HepG2 (cell line): Measurements from ENCODE around the gene TCF7L2. TPM values are rescaled to one million over a fixed set of nuclear protein-coding genes. Genes with fewer than 3 reads are reported as not detected.

Source experiments
- ATAC-seq: fragments of 200-7000 bp; cut with Tn5 transposase; 3 replicates; pipeline ENCODE4 v1.9.1; 2020; ENCODE audit warnings: mild to moderate bottlenecking, moderate library complexity
- BruUV-seq: library from RNA; stranded (reverse); fragments of 400-500 nt; replicated peaks from 2 replicates; lab custom pipeline; 2021; lab: Mats Ljungman, UMichigan
- CTCF ChIA-PET: fragments of 300-600 bp; formaldehyde crosslinking; extraction: SDS; loops from one replicate; lab custom pipeline; 2021; ENCODE audit warnings: low total read pairs, inconsistent platforms, low intra/inter-chr PET ratio; lab: Yijun Ruan, JAX
- POLR2A ChIA-PET: fragments of 350-600 bp; sonication (Branson Sonifier 250); formaldehyde crosslinking; loops from one replicate; lab custom pipeline; 2020; ENCODE audit warnings: antibody characterized with exemption, inconsistent platforms; lab: Yijun Ruan, JAX
- DNase-seq: peaks from one replicate; pipeline ENCODE4 v3.0.0-alpha.2; 2015; ENCODE audit warnings: low spot score
- FAIRE-seq: peaks from 3 replicates; lab custom pipeline; 2011; peaks lifted over from hg19 to GRCh38; lab: Jason Lieb, UNC
- H2AFZ ChIP-seq: one replicate; pipeline ENCODE4 v1.6.1; 2011; ENCODE audit warnings: low read length, inconsistent platforms
- H3K27ac ChIP-seq: fragments of 300-600 bp; 3 replicates; pipeline ENCODE4 v1.8.0; 2011; ENCODE audit warnings: mixed run types, mild to moderate bottlenecking, mixed read lengths, low read length, inconsistent platforms; ENCODE audit not compliant: insufficient read depth; ENCODE audit errors: extremely low read length
- H3K27me3 ChIP-seq, 2 experiments: fragments of 200-600 bp in 1 of 2; 2 replicates in 1 of 2; 3 replicates in 1 of 2; pipeline versions ENCODE4 v1.6.0 to v1.8.0; 2011; ENCODE audit warnings: low read length in 2 of 2, mild to moderate bottlenecking in 2 of 2, moderate library complexity in 2 of 2, inconsistent platforms in 1 of 2; ENCODE audit not compliant: insufficient read depth in 2 of 2, control insufficient read depth in 1 of 2
- H3K36me3 ChIP-seq, 2 experiments: fragments of 200-600 bp in 1 of 2; replicated peaks in 1 of 2; 2 replicates in 1 of 2; 3 replicates in 1 of 2; pipeline versions ENCODE4 v1.5.1 to v1.8.0; 2011; ENCODE audit warnings: low read length in 2 of 2, inconsistent platforms in 1 of 2; ENCODE audit not compliant: insufficient read depth in 2 of 2, control insufficient read depth in 1 of 2
- H3K4me1 ChIP-seq: 2 replicates; pipeline ENCODE4 v1.5.1; 2012; ENCODE audit warnings: low read length, inconsistent platforms; ENCODE audit not compliant: insufficient read depth
- H3K4me2 ChIP-seq: 2 replicates; pipeline ENCODE4 v1.6.0; 2011; ENCODE audit warnings: low read depth, low read length, inconsistent platforms
- H3K4me3 ChIP-seq, 3 experiments: fragments of 200-600 bp in 1 of 3; sonication (generic), shearing (Covaris generic) in 1 of 3; replicated peaks in 1 of 3; 2 replicates each; pipeline ENCODE4 v1.5.1; 2011 to 2016; ENCODE audit warnings: low read length in 3 of 3, inconsistent platforms in 2 of 3, low read depth in 2 of 3, mild to moderate bottlenecking in 2 of 3, control low read depth in 1 of 3, mixed read lengths in 1 of 3; ENCODE audit not compliant: insufficient read depth in 1 of 3
- H3K79me2 ChIP-seq: one replicate; pipeline ENCODE4 v1.6.1; 2011; ENCODE audit warnings: low read length, inconsistent platforms; ENCODE audit not compliant: insufficient read depth
- H3K9ac ChIP-seq: 2 replicates; pipeline ENCODE4 v1.6.0; 2011; ENCODE audit warnings: mild to moderate bottlenecking, low read depth, low read length, inconsistent platforms; ENCODE audit not compliant: insufficient read depth
- H3K9me3 ChIP-seq: 2 replicates; pipeline ENCODE4 v1.5.1; 2012; ENCODE audit warnings: mild to moderate bottlenecking, low read length
- H4K20me1 ChIP-seq: 2 replicates; pipeline ENCODE4 v1.6.0; 2011; ENCODE audit warnings: inconsistent platforms, mild to moderate bottlenecking, low read length, moderate library complexity; ENCODE audit not compliant: insufficient read depth
- ATM ChIP-seq: fragments of 450-650 bp; IDR thresholded peaks from 2 replicates; pipeline ENCODE4 v1.7.1; 2017; ENCODE audit warnings: mild to moderate bottlenecking, borderline replicate concordance
- DBP ChIP-seq: sonication (generic); formaldehyde crosslinking; IDR thresholded peaks from 2 replicates; pipeline ENCODE4 v1.4.0; 2020; ENCODE audit warnings: missing genetic modification reagents; ENCODE audit errors: not compliant biosample characterization
- KDM2A ChIP-seq: sonication (generic); formaldehyde crosslinking; IDR thresholded peaks from 2 replicates; pipeline ENCODE4 v1.4.0; 2020; ENCODE audit warnings: low read depth, missing genetic modification reagents, borderline replicate concordance
- KIAA2018 ChIP-seq: sonication (generic); formaldehyde crosslinking; IDR thresholded peaks from 2 replicates; pipeline ENCODE4 v1.5.0; 2020; ENCODE audit warnings: mild to moderate bottlenecking, missing genetic modification reagents, borderline replicate concordance
- MAFG ChIP-seq: sonication (generic); formaldehyde crosslinking; IDR thresholded peaks from 2 replicates; pipeline ENCODE4 v1.5.1; 2020; ENCODE audit warnings: mild to moderate bottlenecking, missing genetic modification reagents
- NBN ChIP-seq: fragments of 450-650 bp; conservative IDR thresholded peaks from 2 replicates; pipeline ENCODE4 v1.6.1; 2017
- NCOA2 ChIP-seq: sonication (generic); formaldehyde crosslinking; IDR thresholded peaks from 2 replicates; pipeline ENCODE4 v1.8.0; 2022; ENCODE audit warnings: inconsistent platforms
- POLR2A ChIP-seq, 2 experiments: IDR thresholded peaks; 2 replicates each; pipeline ENCODE4 v1.6.1; 2011; ENCODE audit warnings: low read depth in 2 of 2, low read length in 2 of 2, mild to moderate bottlenecking in 1 of 2, moderate library complexity in 1 of 2; ENCODE audit not compliant: insufficient read depth in 1 of 2
- RNF2 ChIP-seq: fragments of 450-650 bp; conservative IDR thresholded peaks from 2 replicates; pipeline ENCODE4 v1.6.1; 2016; ENCODE audit warnings: low read depth
- WGBS: methylation state at CpG from one replicate; pipeline ENCODE4 v1.1.6; 2017; ENCODE audit warnings: low lambda C conversion rate; 5-methylcytosine and 5-hydroxymethylcytosine counted together
- in situ Hi-C: cut with HindIII; loops from 2 replicates; pipeline ENCODE4 v1.10.0; 2017; ENCODE audit warnings: low pct_unique_long_range_greater_than_20kb; ENCODE audit not compliant: extremely low pct_ligation_motif_present
- intact Hi-C: fragments of 100-400 bp; cut with micrococcal nuclease; formaldehyde crosslinking; loops from one replicate; pipeline ENCODE4 v1.10.0; 2022; ENCODE audit not compliant: unreplicated experiment
- polyA plus RNA-seq, 8 experiments: library from polyadenylated mRNA; depleted of rRNA in 3 of 8; stranded (reverse) in 7 of 8; unstranded in 1 of 8; fragments of >200 nt; fragmentation: Illumina TruSeq in 4 of 8; extraction: Trizol in 4 of 8; gene quantifications; 2 replicates each; pipeline versions ENCODE4 v1.2.1 to v1.2.3, GENCODE V29; 2011 to 2016; ENCODE audit warnings: low read depth in 4 of 8, missing spikeins in 1 of 8, mixed read lengths in 1 of 8; ENCODE audit not compliant: insufficient read depth in 1 of 8
- total RNA-seq, 5 experiments: library from RNA; depleted of rRNA; stranded (reverse); fragments of >200 nt; fragmentation: Illumina TruSeq; extraction: Trizol; gene quantifications; 2 replicates each; pipeline ENCODE4 v1.2.3, GENCODE V29; 2016; ENCODE audit warnings: low read depth in 1 of 5

TCF7L2 gene
- total and polyA plus RNA-seq, 2 of the 13 experiments (the other 11 are each of a cell fraction or from before 2014, with no cell fraction given) = 3.9 to 13.7 TPM

- Histone ChIP-seq H3K27ac (no peak overlapping the region), H3K27me3 (peaks cover 0 to 15% of the 10 kb centered on the region in 2 experiments; a peak in 1 of 5 replicates), H3K9me3 (no peaks in the 10 kb centered on the region), H3K4me3 (no peak overlapping the region), H4K20me1 (no peaks in the 10 kb centered on the region), H3K36me3 (no peaks in the 10 kb centered on the region), H3K4me2 (no peak overlapping the region), H3K4me1 (peaks cover 7% of the 10 kb centered on the region; the same call in 1 of the 2 replicates), H3K9ac (no peak overlapping the region), H3K79me2 (no peaks in the 10 kb centered on the region), H2AFZ (no peak overlapping the region)
- FAIRE-seq (no peak), ATAC-seq (no peak), DNase-seq (no peak)
- POLR2A ChIA-PET = no interaction called here
- no TSS peak for BruUV-seq
- intact Hi-C loops (no loop called here), in situ Hi-C loops (no loop called here)
- WGBS = 74% methylated on average over 6 of the region's 6 CpGs
- no peak for TF ChIP-seq NBN
- TF ChIP-seq MAFG = no peak
- no peak for TF ChIP-seq RNF2
- TF ChIP-seq DBP (CRISPR knock-in tag) = no peak
- no peak for TF ChIP-seq ATM
- TF ChIP-seq KDM2A (CRISPR knock-in tag) = no peak
- TF ChIP-seq KIAA2018 (CRISPR knock-in tag) = no peak
- no peak for TF ChIP-seq NCOA2 (CRISPR knock-in tag)
- no peak for TF ChIP-seq POLR2A (IDR thresholded peaks at IDR 0.05; ENCODE audit: insufficient read depth in 1 of 2, low read depth in 2 of 2, low read length in 2 of 2)
- CTCF ChIA-PET = no interaction called here
These were observed 229.2 kb downstream of the TCF7L2 start for GRCh38 chr10:113179265-113179664.
